MM.1S (cell line): Measurements from ENCODE around the gene CXCL5.
"Not testable (repeated sequence)": the region's sequence is repeated elsewhere in the genome, so short reads cannot be mapped to it uniquely, and the experiment has no call there.

ENCODE experiments used
- DNase-seq: peaks from one replicate; pipeline ENCODE4 v3.0.0-alpha.2; 2015
- H2AFZ ChIP-seq: fragments of 300-600 bp; sonication (generic); 2 replicates; pipeline ENCODE4 v1.6.0; 2016; ENCODE audit warnings: antibody characterized with exemption, low read length
- H3F3A ChIP-seq: fragments of 300-600 bp; sonication (generic); 2 replicates; pipeline ENCODE4 v1.6.1; 2016; ENCODE audit warnings: mild to moderate bottlenecking, antibody characterized with exemption, low read length, moderate library complexity, mixed read lengths; ENCODE audit not compliant: insufficient read depth
- H3K27ac ChIP-seq: fragments of 300-600 bp; sonication (generic); 2 replicates; pipeline ENCODE4 v1.5.1; 2016; ENCODE audit warnings: mild to moderate bottlenecking, low read length
- H3K27me3 ChIP-seq: fragments of 300-600 bp; sonication (generic); replicated peaks from 2 replicates; pipeline ENCODE4 v1.6.0; 2016; ENCODE audit warnings: low read length; ENCODE audit not compliant: insufficient read depth
- H3K36me3 ChIP-seq: fragments of 300-600 bp; sonication (generic); replicated peaks from 2 replicates; pipeline ENCODE4 v1.6.1; 2016; ENCODE audit warnings: mild to moderate bottlenecking, low read length, mixed read lengths; ENCODE audit not compliant: insufficient read depth
- H3K4me1 ChIP-seq: fragments of 300-600 bp; sonication (generic); 2 replicates; pipeline ENCODE4 v1.6.1; 2016; ENCODE audit warnings: low read length, mixed read lengths
- H3K4me2 ChIP-seq: fragments of 300-600 bp; sonication (generic); 2 replicates; pipeline ENCODE4 v1.6.0; 2016; ENCODE audit warnings: low read depth, low read length
- H3K4me3 ChIP-seq: fragments of 300-600 bp; sonication (generic); 2 replicates; pipeline ENCODE4 v1.5.1; 2016; ENCODE audit warnings: low read length, mixed read lengths
- H3K79me2 ChIP-seq: fragments of 300-600 bp; sonication (generic); 2 replicates; pipeline ENCODE4 v1.6.1; 2016; ENCODE audit warnings: mixed run types, low read length, mixed read lengths
- H3K9ac ChIP-seq: fragments of 300-600 bp; sonication (generic); 2 replicates; pipeline ENCODE4 v1.6.1; 2016; ENCODE audit warnings: low read length, mixed read lengths
- H3K9me2 ChIP-seq: fragments of 300-600 bp; sonication (generic); replicated peaks from 2 replicates; pipeline ENCODE4 v1.6.1; 2016; ENCODE audit warnings: mild to moderate bottlenecking, low read length, mixed read lengths; ENCODE audit not compliant: insufficient read depth
- H3K9me3 ChIP-seq: fragments of 300-600 bp; sonication (generic); replicated peaks from 2 replicates; pipeline ENCODE4 v1.6.1; 2016; ENCODE audit warnings: mild to moderate bottlenecking, low read length, mixed read lengths; ENCODE audit not compliant: insufficient read depth
- H4K20me1 ChIP-seq: fragments of 300-600 bp; sonication (generic); 2 replicates; pipeline ENCODE4 v1.6.1; 2016; ENCODE audit warnings: mild to moderate bottlenecking, low read length, moderate library complexity, mixed read lengths; ENCODE audit not compliant: insufficient read depth
- EZH2 ChIP-seq: fragments of 300-600 bp; sonication (generic); optimal IDR thresholded peaks from 2 replicates; pipeline ENCODE3; 2017; ENCODE audit warnings: low read depth, mild to moderate bottlenecking, antibody characterized with exemption, low read length, mixed read lengths
- EZH2phosphoT487 ChIP-seq: fragments of 300-600 bp; sonication (generic); IDR thresholded peaks from 2 replicates; pipeline ENCODE4 v1.6.1; 2018; ENCODE audit warnings: antibody characterized with exemption, low read length
- TF ChIP-seq, protein P1 (sequence below): fragments of 300-600 bp; sonication (generic); IDR thresholded peaks from 2 replicates; pipeline ENCODE4 v1.5.1; 2016; ENCODE audit warnings: antibody characterized with exemption, low read length, mixed read lengths

The CXCL5 gene

DNA sequence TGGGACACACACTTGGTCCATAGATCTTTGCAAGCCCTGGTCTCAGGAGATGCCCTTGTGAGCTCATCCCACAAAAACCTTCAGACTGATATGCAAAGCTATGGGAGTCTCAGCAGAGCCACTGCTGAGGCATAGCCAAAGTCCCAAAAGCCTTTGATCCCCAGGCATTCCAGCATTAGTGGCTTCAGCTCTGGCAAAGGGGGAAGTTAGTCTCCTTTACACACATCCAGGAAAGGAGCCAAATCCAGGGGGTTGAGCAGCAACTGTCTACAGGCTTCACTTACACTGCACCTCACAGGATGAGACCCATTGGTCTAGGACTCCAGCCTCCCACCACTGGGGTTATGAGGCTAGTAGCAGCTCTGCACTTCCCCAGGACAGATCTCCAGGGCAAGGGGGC is 30.6 kb downstream of the CXCL5 start:
- Histone ChIP-seq H3K9ac (no peak overlapping the region), H3K79me2 (no peaks in the 10 kb centered on the region), H3K4me2 (no peak overlapping the region), H3K9me3 (no peaks in the 10 kb centered on the region), H3K4me3 (no peak overlapping the region), H3K27ac (no peak overlapping the region), H3K4me1 (no peaks in the 10 kb centered on the region), H3K27me3 (no peaks in the 10 kb centered on the region), H3K36me3 (no peaks in the 10 kb centered on the region), H4K20me1 (no peaks in the 10 kb centered on the region), H3F3A (no peaks in the 10 kb centered on the region), H3K9me2 (no peaks in the 10 kb centered on the region), H2AFZ (no peak overlapping the region)
- no peak for DNase-seq
- TF ChIP-seq EZH2 (no peak), EZH2phosphoT487 (no peak)
- TF ChIP-seq, protein P1, sequence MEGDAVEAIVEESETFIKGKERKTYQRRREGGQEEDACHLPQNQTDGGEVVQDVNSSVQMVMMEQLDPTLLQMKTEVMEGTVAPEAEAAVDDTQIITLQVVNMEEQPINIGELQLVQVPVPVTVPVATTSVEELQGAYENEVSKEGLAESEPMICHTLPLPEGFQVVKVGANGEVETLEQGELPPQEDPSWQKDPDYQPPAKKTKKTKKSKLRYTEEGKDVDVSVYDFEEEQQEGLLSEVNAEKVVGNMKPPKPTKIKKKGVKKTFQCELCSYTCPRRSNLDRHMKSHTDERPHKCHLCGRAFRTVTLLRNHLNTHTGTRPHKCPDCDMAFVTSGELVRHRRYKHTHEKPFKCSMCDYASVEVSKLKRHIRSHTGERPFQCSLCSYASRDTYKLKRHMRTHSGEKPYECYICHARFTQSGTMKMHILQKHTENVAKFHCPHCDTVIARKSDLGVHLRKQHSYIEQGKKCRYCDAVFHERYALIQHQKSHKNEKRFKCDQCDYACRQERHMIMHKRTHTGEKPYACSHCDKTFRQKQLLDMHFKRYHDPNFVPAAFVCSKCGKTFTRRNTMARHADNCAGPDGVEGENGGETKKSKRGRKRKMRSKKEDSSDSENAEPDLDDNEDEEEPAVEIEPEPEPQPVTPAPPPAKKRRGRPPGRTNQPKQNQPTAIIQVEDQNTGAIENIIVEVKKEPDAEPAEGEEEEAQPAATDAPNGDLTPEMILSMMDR = no peak

DNA sequence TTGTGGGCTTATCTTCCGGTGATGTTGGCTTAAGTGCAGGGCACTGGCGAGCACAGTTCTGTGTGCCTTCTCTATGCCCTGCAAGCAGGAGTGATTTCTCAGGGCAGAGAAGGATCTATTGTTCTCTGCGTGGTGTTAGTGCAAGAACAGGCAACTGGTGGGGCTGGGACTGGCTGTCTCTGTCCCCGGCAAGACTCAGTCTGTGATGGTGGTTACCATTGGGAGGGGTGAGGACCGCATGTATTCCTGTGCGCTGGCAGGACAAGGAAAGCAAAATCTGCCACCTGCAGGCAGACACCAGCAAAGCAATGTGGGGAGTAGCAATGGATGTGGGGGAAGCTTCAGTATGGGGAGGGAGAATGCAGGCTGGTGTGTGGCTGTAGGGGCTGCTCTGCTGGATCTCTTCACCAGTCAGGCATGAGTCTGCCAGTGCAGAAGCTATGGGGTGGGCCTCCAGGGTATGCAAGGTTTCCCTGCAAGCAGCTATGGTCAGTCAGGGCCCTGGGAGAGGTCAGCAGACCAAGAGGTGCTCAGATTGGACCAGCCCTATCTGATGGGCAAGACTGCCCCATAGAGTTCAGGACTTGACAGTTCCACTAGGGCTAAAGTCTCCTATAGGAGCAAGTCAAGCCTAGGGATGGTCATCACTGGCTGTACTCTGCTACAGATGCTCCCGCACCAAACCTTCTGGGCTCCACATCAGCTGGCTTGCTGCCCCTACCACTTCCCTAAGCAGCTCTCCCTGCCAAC is 33.4 kb downstream of the CXCL5 start:
- Histone ChIP-seq H3K4me2 (no peak overlapping the region), H3K27ac (no peak overlapping the region), H3K9me2 (no peaks in the 10 kb centered on the region), H3K79me2 (no peaks in the 10 kb centered on the region), H3K9ac (no peak overlapping the region), H4K20me1 (no peaks in the 10 kb centered on the region), H3K9me3 (no peaks in the 10 kb centered on the region), H3K4me1 (no peaks in the 10 kb centered on the region), H3K36me3 (no peaks in the 10 kb centered on the region), H3K27me3 (no peaks in the 10 kb centered on the region), H3K4me3 (no peak overlapping the region), H2AFZ (no peak overlapping the region), H3F3A (no peaks in the 10 kb centered on the region)
- DNase-seq = no peak
- TF ChIP-seq, protein P1 = 0 out of 2 replicates have a peak, but pooled peaks have one; percentile 6
- no peak for TF ChIP-seq EZH2

DNA sequence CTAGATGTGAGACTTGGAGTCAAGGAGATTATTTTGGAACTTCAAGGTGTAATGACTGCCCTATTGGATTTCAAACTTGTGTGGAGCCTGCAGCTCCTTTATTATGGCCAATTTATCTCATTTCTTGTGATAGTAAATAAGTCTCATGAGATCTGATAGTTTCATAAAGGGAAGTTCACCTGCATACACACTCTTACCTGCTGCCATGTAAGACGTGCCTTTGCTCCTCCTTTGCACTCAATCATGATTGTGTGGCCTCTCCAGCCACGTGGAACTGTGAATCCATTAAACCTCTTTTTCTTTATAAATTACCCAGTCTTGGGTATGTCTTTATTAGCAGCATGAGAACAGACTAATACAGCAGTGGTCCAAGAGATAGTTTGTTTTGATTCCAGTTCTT is 35.8 kb downstream of the CXCL5 start:
- H3K9me2 ChIP-seq = no peaks in the 10 kb centered on the region
- no peak overlapping the region for H3K4me2 ChIP-seq
- H3K9me3 ChIP-seq = no peaks in the 10 kb centered on the region
- no peak overlapping the region for H2AFZ ChIP-seq
- H4K20me1 ChIP-seq = no peaks in the 10 kb centered on the region
- H3K4me3 ChIP-seq = no peak overlapping the region
- DNase-seq = no peak
- H3K79me2 ChIP-seq = no peaks in the 10 kb centered on the region
- no peaks in the 10 kb centered on the region for H3K27me3 ChIP-seq
- no peak overlapping the region for H3K9ac ChIP-seq
- no peaks in the 10 kb centered on the region for H3K4me1 ChIP-seq
- TF ChIP-seq EZH2phosphoT487 (no peak), EZH2 (no peak)
- TF ChIP-seq, protein P1 = no peak
- H3K27ac ChIP-seq = no peak overlapping the region
- H3F3A ChIP-seq = no peaks in the 10 kb centered on the region
- H3K36me3 ChIP-seq = no peaks in the 10 kb centered on the region

DNA sequence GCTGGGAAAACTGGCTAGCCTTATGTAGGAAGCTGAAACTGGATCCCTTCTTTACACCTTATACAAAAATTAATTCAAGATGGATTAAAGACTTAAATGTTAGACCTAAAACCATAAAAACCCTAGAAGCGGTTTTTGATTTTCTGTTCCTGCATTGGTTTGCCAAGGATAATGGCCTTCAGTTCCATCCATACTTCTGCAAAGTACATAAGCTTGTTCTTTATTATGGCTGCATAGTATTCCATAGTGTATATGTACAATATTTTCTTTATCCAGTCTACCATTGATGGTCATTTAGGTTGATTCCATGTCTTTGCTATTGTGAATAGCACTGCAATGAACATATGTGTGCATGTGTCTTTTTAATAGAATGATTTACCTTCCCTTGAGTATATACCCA is 39.4 kb downstream of the CXCL5 start:
- not testable (repeated sequence) for H3F3A ChIP-seq, H3K36me3 ChIP-seq, H3K4me3 ChIP-seq, H4K20me1 ChIP-seq, H3K4me1 ChIP-seq, H3K27ac ChIP-seq, H3K4me2 ChIP-seq, H3K27me3 ChIP-seq, H3K79me2 ChIP-seq, DNase-seq, H3K9me3 ChIP-seq, H2AFZ ChIP-seq, H3K9ac ChIP-seq, H3K9me2 ChIP-seq
